ENCODE results near the gene ATAD2B.
"Not testable (repeated sequence)": the region's sequence is repeated elsewhere in the genome, so short reads cannot be mapped to it uniquely, and the experiment has no call there.

ATAD2B gene

GRCh38 chr2:23757686-23758433, 169.1 kb downstream of the ATAD2B start:
- Histone ChIP-seq H3K4me1 (ENCODE audit: control insufficient read depth in 1 of 2, insufficient read depth in 2 of 2, low read length in 2 of 2) (no peaks in the 10 kb centered on the region), H3K9me3 (ENCODE audit: control insufficient read depth in 1 of 2, low read length in 2 of 2) (no peaks in the 10 kb centered on the region), H3K4me3 (ENCODE audit: low read depth in 1 of 2, low read length in 2 of 2) (no peak overlapping the region), H3K27me3 (ENCODE audit: low read depth, low read length) (no peaks in the 10 kb centered on the region), H3K27ac (ENCODE audit: low read length) (no peak overlapping the region), H3K36me3 (ENCODE audit: control insufficient read depth in 1 of 2, insufficient read depth in 2 of 2, low read length in 2 of 2) (peaks cover 6 to 24% of the 10 kb centered on the region in 2 donors)

- Histone ChIP-seq H3K36me3 (ENCODE audit: control insufficient read depth in 1 of 2, insufficient read depth in 2 of 2, low read length in 2 of 2) (peaks cover 11 to 24% of the 10 kb centered on the region in 2 donors), H3K27ac (ENCODE audit: low read length) (no peak overlapping the region), H3K9me3 (ENCODE audit: control insufficient read depth in 1 of 2, low read length in 2 of 2) (no peaks in the 10 kb centered on the region), H3K4me3 (ENCODE audit: low read depth in 1 of 2, low read length in 2 of 2) (no peak overlapping the region), H3K4me1 (ENCODE audit: control insufficient read depth in 1 of 2, insufficient read depth in 2 of 2, low read length in 2 of 2) (no peaks in the 10 kb centered on the region), H3K27me3 (ENCODE audit: low read depth, low read length) (no peaks in the 10 kb centered on the region)
These were observed 170.2 kb downstream of the ATAD2B start for GRCh38 chr2:23756593-23757292.

GRCh38 chr2:23754970-23755369, 172.0 kb downstream of the ATAD2B start:
- Histone ChIP-seq H3K36me3 (ENCODE audit: control insufficient read depth in 1 of 2, insufficient read depth in 2 of 2, low read length in 2 of 2) (peaks cover 26 to 29% of the 10 kb centered on the region in 2 donors), H3K27ac (ENCODE audit: low read length) (no peak overlapping the region), H3K4me3 (ENCODE audit: low read depth in 1 of 2, low read length in 2 of 2) (no peak overlapping the region), H3K4me1 (ENCODE audit: control insufficient read depth in 1 of 2, insufficient read depth in 2 of 2, low read length in 2 of 2) (no peaks in the 10 kb centered on the region), H3K9me3 (ENCODE audit: control insufficient read depth in 1 of 2, low read length in 2 of 2) (no peaks in the 10 kb centered on the region), H3K27me3 (ENCODE audit: low read depth, low read length) (no peaks in the 10 kb centered on the region)

- Histone ChIP-seq H3K27me3 (ENCODE audit: low read depth, low read length) (no peaks in the 10 kb centered on the region), H3K9me3 (ENCODE audit: control insufficient read depth in 1 of 2, low read length in 2 of 2) (no peaks in the 10 kb centered on the region), H3K36me3 (ENCODE audit: control insufficient read depth in 1 of 2, insufficient read depth in 2 of 2, low read length in 2 of 2) (peaks cover 26 to 29% of the 10 kb centered on the region in 2 donors), H3K27ac (ENCODE audit: low read length) (no peak overlapping the region), H3K4me3 (ENCODE audit: low read depth in 1 of 2, low read length in 2 of 2) (no peak overlapping the region), H3K4me1 (ENCODE audit: control insufficient read depth in 1 of 2, insufficient read depth in 2 of 2, low read length in 2 of 2) (no peaks in the 10 kb centered on the region)
These were observed 173.5 kb downstream of the ATAD2B start for GRCh38 chr2:23753291-23754010.

- Histone ChIP-seq H3K27ac (ENCODE audit: low read length) (no peak overlapping the region), H3K36me3 (ENCODE audit: control insufficient read depth in 1 of 2, insufficient read depth in 2 of 2, low read length in 2 of 2) (peaks cover 13 to 26% of the 10 kb centered on the region in 2 donors), H3K9me3 (ENCODE audit: control insufficient read depth in 1 of 2, low read length in 2 of 2) (no peaks in the 10 kb centered on the region), H3K27me3 (ENCODE audit: low read depth, low read length) (no peaks in the 10 kb centered on the region), H3K4me1 (ENCODE audit: control insufficient read depth in 1 of 2, insufficient read depth in 2 of 2, low read length in 2 of 2) (no peaks in the 10 kb centered on the region), H3K4me3 (ENCODE audit: low read depth in 1 of 2, low read length in 2 of 2) (no peak overlapping the region)
These were observed 175.1 kb downstream of the ATAD2B start for GRCh38 chr2:23751747-23752265.

- Histone ChIP-seq H3K9me3 (ENCODE audit: control insufficient read depth in 1 of 2, low read length in 2 of 2) (no peaks in the 10 kb centered on the region), H3K36me3 (ENCODE audit: control insufficient read depth in 1 of 2, insufficient read depth in 2 of 2, low read length in 2 of 2) (peaks cover 11% of the 10 kb centered on the region in 2 donors), H3K27ac (ENCODE audit: low read length) (no peak overlapping the region), H3K27me3 (ENCODE audit: low read depth, low read length) (no peaks in the 10 kb centered on the region), H3K4me1 (ENCODE audit: control insufficient read depth in 1 of 2, insufficient read depth in 2 of 2, low read length in 2 of 2) (no peaks in the 10 kb centered on the region), H3K4me3 (ENCODE audit: low read depth in 1 of 2, low read length in 2 of 2) (no peak overlapping the region)
These were observed 180.6 kb downstream of the ATAD2B start for GRCh38 chr2:23746141-23746863.

- Histone ChIP-seq H3K4me3 (ENCODE audit: low read depth in 1 of 2, low read length in 2 of 2) (no peak overlapping the region), H3K27ac (ENCODE audit: low read length) (no peak overlapping the region), H3K36me3 (ENCODE audit: control insufficient read depth in 1 of 2, insufficient read depth in 2 of 2, low read length in 2 of 2) (peaks cover 5 to 11% of the 10 kb centered on the region in 2 donors), H3K27me3 (ENCODE audit: low read depth, low read length) (no peaks in the 10 kb centered on the region), H3K9me3 (ENCODE audit: control insufficient read depth in 1 of 2, low read length in 2 of 2) (no peaks in the 10 kb centered on the region), H3K4me1 (ENCODE audit: control insufficient read depth in 1 of 2, insufficient read depth in 2 of 2, low read length in 2 of 2) (no peaks in the 10 kb centered on the region)
These were observed 181.2 kb downstream of the ATAD2B start for GRCh38 chr2:23745726-23746105.

GRCh38 chr2:23745068-23745725, 181.7 kb downstream of the ATAD2B start:
- Histone ChIP-seq H3K4me3 (ENCODE audit: low read depth in 1 of 2, low read length in 2 of 2) (no peak overlapping the region), H3K36me3 (ENCODE audit: control insufficient read depth in 1 of 2, insufficient read depth in 2 of 2, low read length in 2 of 2) (peaks cover under 1 to 6% of the 10 kb centered on the region in 2 donors), H3K9me3 (ENCODE audit: control insufficient read depth in 1 of 2, low read length in 2 of 2) (no peaks in the 10 kb centered on the region), H3K4me1 (ENCODE audit: control insufficient read depth in 1 of 2, insufficient read depth in 2 of 2, low read length in 2 of 2) (no peaks in the 10 kb centered on the region), H3K27ac (ENCODE audit: low read length) (no peak overlapping the region), H3K27me3 (ENCODE audit: low read depth, low read length) (no peaks in the 10 kb centered on the region)

- not testable (repeated sequence) for H3K27me3 ChIP-seq (ENCODE audit: low read depth, low read length); H3K4me1 ChIP-seq (ENCODE audit: control insufficient read depth in 1 of 2, insufficient read depth in 2 of 2, low read length in 2 of 2); H3K4me3 ChIP-seq (ENCODE audit: low read depth in 1 of 2, low read length in 2 of 2); H3K9me3 ChIP-seq (ENCODE audit: control insufficient read depth in 1 of 2, low read length in 2 of 2); H3K27ac ChIP-seq (ENCODE audit: low read length); H3K36me3 ChIP-seq (ENCODE audit: control insufficient read depth in 1 of 2, insufficient read depth in 2 of 2, low read length in 2 of 2)
These were observed 190.1 kb downstream of the ATAD2B start for GRCh38 chr2:23736783-23737182.

- no peak overlapping the region for H3K4me3 ChIP-seq (ENCODE audit: low read depth in 1 of 2, low read length in 2 of 2)
- no peak overlapping the region for H3K27ac ChIP-seq (ENCODE audit: low read length)
- H3K36me3 ChIP-seq (ENCODE audit: control insufficient read depth in 1 of 2, insufficient read depth in 2 of 2, low read length in 2 of 2), result no peaks in the 10 kb centered on the region
- H3K27me3 ChIP-seq (ENCODE audit: low read depth, low read length), result no peaks in the 10 kb centered on the region
- H3K9me3 ChIP-seq (ENCODE audit: control insufficient read depth in 1 of 2, low read length in 2 of 2), result peaks cover 0 to 3% of the 10 kb centered on the region in 2 donors
- H3K4me1 ChIP-seq (ENCODE audit: control insufficient read depth in 1 of 2, insufficient read depth in 2 of 2, low read length in 2 of 2), result no peaks in the 10 kb centered on the region
These were observed 192.5 kb downstream of the ATAD2B start for GRCh38 chr2:23734416-23734815.

Measured in muscle layer of duodenum (tissue), 2 donors.